ENCODE results near the gene CSNK1E.
"Not testable (repeated sequence)": the region's sequence is repeated elsewhere in the genome, so short reads cannot be mapped to it uniquely, and the experiment has no call there.

CSNK1E gene

GRCh38 chr22:38347181-38347943, 30.1 kb upstream of the CSNK1E start:
- H3K36me3 ChIP-seq (replicated peaks; ENCODE audit: low read depth, low read length), result peaks cover 12% of the 10 kb centered on the region
- no peak overlapping the region for H3K9ac ChIP-seq (ENCODE audit: low read length)
- TF ChIP-seq CTCF (IDR thresholded peaks at IDR 0.05; ENCODE audit: low read depth, low read length) (no peak), EZH2phosphoT487 (IDR thresholded peaks at IDR 0.05; ENCODE audit: low read depth) (no peak)

GRCh38 chr22:38346506-38346905, 29.3 kb upstream of the CSNK1E start:
- Histone ChIP-seq H4K20me1 (ENCODE audit: insufficient read depth, low read length) (no peaks in the 10 kb centered on the region; the same call in 1 of the 2 replicates), H2AFZ (ENCODE audit: low read depth, low read length) (no peak overlapping the region), H3K9ac (ENCODE audit: low read length) (no peak overlapping the region)

More at GRCh38 chr22:38347181-38347943, 30.1 kb upstream of the CSNK1E start:
- H3K9me3 ChIP-seq (ENCODE audit: insufficient read depth, low read length), result no peaks in the 10 kb centered on the region
- peaks cover 14% of the 10 kb centered on the region for H3K27me3 ChIP-seq (ENCODE audit: low read depth, low read length)
- H3K4me1 ChIP-seq (ENCODE audit: low read length), result peaks cover 7% of the 10 kb centered on the region
- no peak overlapping the region for H3K4me3 ChIP-seq (ENCODE audit: low read length)
- no peak overlapping the region for H3K4me2 ChIP-seq (ENCODE audit: low read length)
- no peak overlapping the region for H3K27ac ChIP-seq (ENCODE audit: low read length)
- H2AFZ ChIP-seq (ENCODE audit: low read depth, low read length), result no peak overlapping the region
- H4K20me1 ChIP-seq (ENCODE audit: insufficient read depth, low read length), result peaks cover under 1% of the 10 kb centered on the region; the same call in 1 of the 2 replicates
- H3K79me2 ChIP-seq (ENCODE audit: low read length), result no peaks in the 10 kb centered on the region

GRCh38 chr22:38345782-38346181, 28.5 kb upstream of the CSNK1E start:
- H3K27me3 ChIP-seq (ENCODE audit: low read depth, low read length), result peaks cover 14% of the 10 kb centered on the region
- H3K4me2 ChIP-seq (ENCODE audit: low read length), result no peak overlapping the region
- H3K27ac ChIP-seq (ENCODE audit: low read length), result no peak overlapping the region
- H3K4me1 ChIP-seq (ENCODE audit: low read length), result peaks cover 12% of the 10 kb centered on the region
- H3K4me3 ChIP-seq (ENCODE audit: low read length), result no peak overlapping the region
- H4K20me1 ChIP-seq (ENCODE audit: insufficient read depth, low read length), result no peaks in the 10 kb centered on the region
- H3K9me3 ChIP-seq (ENCODE audit: insufficient read depth, low read length), result no peaks in the 10 kb centered on the region
- TF ChIP-seq EZH2phosphoT487 (IDR thresholded peaks at IDR 0.05; ENCODE audit: low read depth), result no peak
- TF ChIP-seq CTCF (IDR thresholded peaks at IDR 0.05; ENCODE audit: low read depth, low read length), result no peak
- H3K9ac ChIP-seq (ENCODE audit: low read length), result no peak overlapping the region
- no peak overlapping the region for H2AFZ ChIP-seq (ENCODE audit: low read depth, low read length)
- H3K79me2 ChIP-seq (ENCODE audit: low read length), result no peaks in the 10 kb centered on the region
- H3K36me3 ChIP-seq (replicated peaks; ENCODE audit: low read depth, low read length), result no peaks in the 10 kb centered on the region

More at GRCh38 chr22:38346506-38346905, 29.3 kb upstream of the CSNK1E start:
- Histone ChIP-seq H3K9me3 (ENCODE audit: insufficient read depth, low read length) (no peaks in the 10 kb centered on the region), H3K4me3 (ENCODE audit: low read length) (no peak overlapping the region), H3K4me2 (ENCODE audit: low read length) (no peak overlapping the region), H3K36me3 (replicated peaks; ENCODE audit: low read depth, low read length) (peaks cover 6% of the 10 kb centered on the region), H3K79me2 (ENCODE audit: low read length) (no peaks in the 10 kb centered on the region), H3K4me1 (ENCODE audit: low read length) (peaks cover 7% of the 10 kb centered on the region), H3K27me3 (ENCODE audit: low read depth, low read length) (peaks cover 14% of the 10 kb centered on the region), H3K27ac (ENCODE audit: low read length) (no peak overlapping the region)
- TF ChIP-seq CTCF (IDR thresholded peaks at IDR 0.05; ENCODE audit: low read depth, low read length) (no peak), EZH2phosphoT487 (IDR thresholded peaks at IDR 0.05; ENCODE audit: low read depth) (no peak)

- not testable (repeated sequence) for H3K9ac ChIP-seq (ENCODE audit: low read length); H4K20me1 ChIP-seq (ENCODE audit: insufficient read depth, low read length); H3K4me2 ChIP-seq (ENCODE audit: low read length); H3K4me3 ChIP-seq (ENCODE audit: low read length); H3K27ac ChIP-seq (ENCODE audit: low read length); H3K9me3 ChIP-seq (ENCODE audit: insufficient read depth, low read length); H3K36me3 ChIP-seq (replicated peaks; ENCODE audit: low read depth, low read length); H2AFZ ChIP-seq (ENCODE audit: low read depth, low read length); H3K79me2 ChIP-seq (ENCODE audit: low read length); H3K27me3 ChIP-seq (ENCODE audit: low read depth, low read length)
- H3K4me1 ChIP-seq (ENCODE audit: low read length), result peaks cover 25% of the 10 kb centered on the region
Observed at GRCh38 chr22:38339893-38340292, 22.7 kb upstream of the CSNK1E start.
